Upper lobe of right lung (tissue), 1 donor: ENCODE results near the gene CAMSAP1. TPM values are rescaled to one million over a fixed set of nuclear protein-coding genes. Genes with fewer than 3 reads are reported as not detected.

Source experiments
- ATAC-seq: fragments of 200-7000 bp; cut with Tn5 transposase; one replicate; pipeline ENCODE4 v1.9.1; 2020; ENCODE audit warnings: mild to moderate bottlenecking, moderate library complexity
- DNase-seq: peaks from one replicate; pipeline ENCODE4 v3.0.0-alpha.2; 2020
- H3K27ac ChIP-seq: fragments of 200-600 bp; one replicate; pipeline ENCODE4 v1.8.0; 2022
- H3K27me3 ChIP-seq: fragments of 200-600 bp; one replicate; pipeline ENCODE4 v1.8.0; 2022; ENCODE audit warnings: mild to moderate bottlenecking
- H3K36me3 ChIP-seq: fragments of 200-600 bp; one replicate; pipeline ENCODE4 v1.8.0; 2022
- H3K4me1 ChIP-seq: fragments of 200-600 bp; one replicate; pipeline ENCODE4 v1.8.0; 2022
- H3K4me3 ChIP-seq: fragments of 200-600 bp; one replicate; pipeline ENCODE4 v1.8.0; 2022; ENCODE audit warnings: mild to moderate bottlenecking
- H3K9me3 ChIP-seq: fragments of 200-600 bp; one replicate; pipeline ENCODE4 v1.8.0; 2022
- CTCF ChIP-seq: fragments of 200-600 bp; IDR thresholded peaks from one replicate; pipeline ENCODE4 v1.8.0; 2022; ENCODE audit warnings: antibody characterized with exemption
- intact Hi-C: fragments of 100-400 bp; cut with DNase I; formaldehyde crosslinking; loops from one replicate; pipeline ENCODE4 v1.11.0; 2022
- total RNA-seq: library from RNA; stranded (reverse); fragmentation: NEBNext Ultra II Directional; extraction: Animal tissue kit (Norgen Biotek cat#: 25700); gene quantifications from one replicate; pipeline ENCODE4 v1.2.1, GENCODE V29; 2021
- donor health status: DM: no; HTN: yes; CAD: no; lungs with severe emphysema.

The CAMSAP1 gene
- total RNA-seq, 1 donor from 2014 or later = 26.5 TPM

GRCh38 chr9:135774794-135775525, 132.4 kb downstream of the CAMSAP1 start:
- Histone ChIP-seq H3K4me3 (no peak overlapping the region), H3K36me3 (no peaks in the 10 kb centered on the region), H3K9me3 (no peaks in the 10 kb centered on the region), H3K27me3 (no peaks in the 10 kb centered on the region), H3K27ac (no peak overlapping the region), H3K4me1 (no peaks in the 10 kb centered on the region)
- intact Hi-C loops = no loop called here
- ATAC-seq (no peak), DNase-seq (no peak)
- no peak for TF ChIP-seq CTCF

GRCh38 chr9:135774239-135774747, 133.1 kb downstream of the CAMSAP1 start:
- Histone ChIP-seq H3K4me3 (no peak overlapping the region), H3K9me3 (no peaks in the 10 kb centered on the region), H3K36me3 (no peaks in the 10 kb centered on the region), H3K27ac (no peak overlapping the region), H3K4me1 (no peaks in the 10 kb centered on the region), H3K27me3 (no peaks in the 10 kb centered on the region)
- intact Hi-C loops = no loop called here
- DNase-seq (no peak), ATAC-seq (no peak)
- no peak for TF ChIP-seq CTCF

- DNase-seq = no peak
- no peak for TF ChIP-seq CTCF
- no peaks in the 10 kb centered on the region for H3K27me3 ChIP-seq
Observed at GRCh38 chr9:135773530-135774238, 133.7 kb downstream of the CAMSAP1 start.

GRCh38 chr9:135772702-135773493, 134.4 kb downstream of the CAMSAP1 start:
- no peaks in the 10 kb centered on the region for H3K36me3 ChIP-seq
- DNase-seq (no peak), ATAC-seq (no peak)
- H3K27ac ChIP-seq = no peak overlapping the region
- H3K9me3 ChIP-seq = no peaks in the 10 kb centered on the region
- H3K4me1 ChIP-seq = no peaks in the 10 kb centered on the region
- TF ChIP-seq CTCF = no peak
- intact Hi-C loops = no loop called here
- H3K27me3 ChIP-seq = no peaks in the 10 kb centered on the region
- no peak overlapping the region for H3K4me3 ChIP-seq

More at GRCh38 chr9:135773530-135774238, 133.7 kb downstream of the CAMSAP1 start:
- no peak overlapping the region for H3K27ac ChIP-seq
- intact Hi-C loops = no loop called here
- no peaks in the 10 kb centered on the region for H3K36me3 ChIP-seq
- H3K4me1 ChIP-seq = no peaks in the 10 kb centered on the region
- H3K9me3 ChIP-seq = no peaks in the 10 kb centered on the region
- ATAC-seq = no peak
- no peak overlapping the region for H3K4me3 ChIP-seq

GRCh38 chr9:135772056-135772646, 135.2 kb downstream of the CAMSAP1 start:
- Histone ChIP-seq H3K9me3 (no peaks in the 10 kb centered on the region), H3K36me3 (no peaks in the 10 kb centered on the region), H3K27ac (no peak overlapping the region), H3K27me3 (no peaks in the 10 kb centered on the region), H3K4me3 (no peak overlapping the region), H3K4me1 (no peaks in the 10 kb centered on the region)
- intact Hi-C loops = no loop called here
- ATAC-seq = no peak
- no peak for TF ChIP-seq CTCF
- DNase-seq = no peak
